ENCODE measurements around the gene ST6GALNAC4. TPM values are rescaled to one million over a fixed set of nuclear protein-coding genes. Genes with fewer than 3 reads are reported as not detected.

The ST6GALNAC4 gene
- polyA plus RNA-seq, 1 donor (not counting 4 experiments of a cell fraction or from before 2014, with no cell fraction given) = 5.8 TPM

DNA sequence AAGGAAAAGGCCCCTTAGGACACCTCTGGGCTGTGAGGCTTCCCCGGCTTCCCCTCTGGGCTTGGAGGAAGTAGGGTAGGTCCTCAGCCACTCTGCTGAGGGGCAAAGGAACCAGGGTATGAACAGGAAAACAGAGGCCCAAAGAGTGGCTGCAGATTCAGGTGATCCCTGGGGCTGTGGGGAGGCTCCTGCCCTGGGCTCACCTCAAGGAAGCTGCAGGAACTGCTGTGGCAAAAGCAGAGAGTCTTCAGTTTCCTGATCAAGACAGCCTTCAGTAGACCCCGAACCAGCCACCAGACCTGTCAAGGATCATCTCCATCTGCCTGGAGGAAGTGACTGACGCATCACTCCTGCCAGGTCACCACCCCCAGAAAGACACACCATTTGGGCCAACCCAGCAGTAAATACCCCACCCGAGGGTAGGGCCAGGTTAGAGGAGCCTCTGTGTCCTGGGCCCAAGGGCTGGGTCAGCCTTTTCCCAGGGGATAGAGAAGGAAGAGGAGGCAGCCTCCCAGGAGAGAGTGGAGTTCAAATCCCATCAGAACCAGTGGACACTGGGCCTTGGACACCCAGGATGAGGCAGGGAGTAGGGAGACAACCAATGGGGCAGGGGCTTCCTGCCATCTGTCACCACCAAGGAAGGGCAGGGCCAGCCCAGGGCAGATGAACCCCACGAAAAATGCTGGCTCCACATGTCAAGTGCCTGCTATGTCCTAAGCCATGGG is 11.7 kb downstream of the ST6GALNAC4 start:
- no peaks in the 10 kb centered on the region for H3K9me1 ChIP-seq (ENCODE audit: control insufficient read depth, extremely low read depth, insufficient read depth, low read length)
- no peak overlapping the region for H3K4me2 ChIP-seq (ENCODE audit: control insufficient read depth, extremely low read depth, insufficient read depth, low read depth, low read length)
- no peak overlapping the region for H3K4me3 ChIP-seq (ENCODE audit: control insufficient read depth in 2 of 3, extremely low read depth in 1 of 3, insufficient read depth in 2 of 3, low read depth in 1 of 3, low read length in 3 of 3)
- no peaks in the 10 kb centered on the region for H3K27me3 ChIP-seq (ENCODE audit: control insufficient read depth, extremely low read depth, insufficient read depth, low read length)
- no peak overlapping the region for H3K9ac ChIP-seq (ENCODE audit: control insufficient read depth, extremely low read depth, insufficient read depth, low read length)
- H2AFZ ChIP-seq (ENCODE audit: control insufficient read depth, low read length) = no peak overlapping the region
- dilution Hi-C loops (cut with MboI; ENCODE audit: extremely low pct_ligation_motif_present, low sequenced_read_pairs) = no loop called here
- H3K9me3 ChIP-seq (ENCODE audit: control insufficient read depth, low read depth, low read length) = no peaks in the 10 kb centered on the region
- FAIRE-seq = no peak
- no peak overlapping the region for H3K27ac ChIP-seq (ENCODE audit: control insufficient read depth, insufficient read depth, low read length)
- no peaks in the 10 kb centered on the region for H4K20me1 ChIP-seq (ENCODE audit: control insufficient read depth, extremely low read depth, insufficient read depth, low read length)
- TF ChIP-seq, protein P1, sequence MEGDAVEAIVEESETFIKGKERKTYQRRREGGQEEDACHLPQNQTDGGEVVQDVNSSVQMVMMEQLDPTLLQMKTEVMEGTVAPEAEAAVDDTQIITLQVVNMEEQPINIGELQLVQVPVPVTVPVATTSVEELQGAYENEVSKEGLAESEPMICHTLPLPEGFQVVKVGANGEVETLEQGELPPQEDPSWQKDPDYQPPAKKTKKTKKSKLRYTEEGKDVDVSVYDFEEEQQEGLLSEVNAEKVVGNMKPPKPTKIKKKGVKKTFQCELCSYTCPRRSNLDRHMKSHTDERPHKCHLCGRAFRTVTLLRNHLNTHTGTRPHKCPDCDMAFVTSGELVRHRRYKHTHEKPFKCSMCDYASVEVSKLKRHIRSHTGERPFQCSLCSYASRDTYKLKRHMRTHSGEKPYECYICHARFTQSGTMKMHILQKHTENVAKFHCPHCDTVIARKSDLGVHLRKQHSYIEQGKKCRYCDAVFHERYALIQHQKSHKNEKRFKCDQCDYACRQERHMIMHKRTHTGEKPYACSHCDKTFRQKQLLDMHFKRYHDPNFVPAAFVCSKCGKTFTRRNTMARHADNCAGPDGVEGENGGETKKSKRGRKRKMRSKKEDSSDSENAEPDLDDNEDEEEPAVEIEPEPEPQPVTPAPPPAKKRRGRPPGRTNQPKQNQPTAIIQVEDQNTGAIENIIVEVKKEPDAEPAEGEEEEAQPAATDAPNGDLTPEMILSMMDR (optimal IDR thresholded peaks at IDR 0.05 in 1 of 3, IDR thresholded peaks at IDR 0.05 in 1 of 3, conservative IDR thresholded peaks at IDR 0.05 in 1 of 3; ENCODE audit: extremely low read depth in 1 of 3, insufficient read depth in 2 of 3, low read length in 3 of 3) = no peak
- no peak for TF ChIP-seq EZH2 (IDR thresholded peaks at IDR 0.05; ENCODE audit: low read length)
- DNase-seq (ENCODE audit: low read depth, low spot score) = no peak
- H3K4me1 ChIP-seq (ENCODE audit: control insufficient read depth, extremely low read depth, insufficient read depth, low read length) = no peaks in the 10 kb centered on the region
- no peaks in the 10 kb centered on the region for H3K36me3 ChIP-seq (ENCODE audit: control insufficient read depth in 2 of 2, extremely low read depth in 1 of 2, insufficient read depth in 2 of 2, low read length in 2 of 2)
- no peaks in the 10 kb centered on the region for H3K79me2 ChIP-seq (ENCODE audit: control insufficient read depth, insufficient read depth, low read length)

DNA sequence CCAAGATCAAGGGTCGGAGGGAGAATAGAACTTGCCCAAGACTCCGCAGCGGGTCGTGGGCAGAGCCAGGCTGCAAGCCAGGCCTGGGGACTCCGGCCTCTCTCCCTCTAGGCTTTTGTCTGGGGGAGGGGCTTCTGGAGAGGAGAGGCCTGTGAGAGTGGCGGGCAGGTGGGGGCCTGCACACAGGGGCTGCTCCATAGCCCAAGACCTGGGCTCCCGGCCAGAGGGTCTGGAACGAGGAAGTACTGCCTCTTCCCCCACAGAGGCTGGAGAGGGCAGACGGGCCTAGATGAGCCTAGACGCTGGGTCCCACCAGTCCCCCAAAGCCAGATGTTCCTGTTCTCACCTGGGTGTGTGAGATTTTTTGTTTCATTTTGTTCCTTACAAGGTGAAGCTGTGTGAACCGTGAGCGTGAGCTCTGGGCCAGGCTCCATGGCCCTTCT is 12.3 kb downstream of the ST6GALNAC4 start:
- FAIRE-seq (no peak), DNase-seq (ENCODE audit: low read depth, low spot score) (no peak)
- Histone ChIP-seq H3K27ac (ENCODE audit: control insufficient read depth, insufficient read depth, low read length) (no peak overlapping the region), H3K79me2 (ENCODE audit: control insufficient read depth, insufficient read depth, low read length) (no peaks in the 10 kb centered on the region), H3K9ac (ENCODE audit: control insufficient read depth, extremely low read depth, insufficient read depth, low read length) (no peak overlapping the region), H4K20me1 (ENCODE audit: control insufficient read depth, extremely low read depth, insufficient read depth, low read length) (no peaks in the 10 kb centered on the region), H3K4me2 (ENCODE audit: control insufficient read depth, extremely low read depth, insufficient read depth, low read depth, low read length) (no peak overlapping the region), H3K9me3 (ENCODE audit: control insufficient read depth, low read depth, low read length) (no peaks in the 10 kb centered on the region), H3K4me3 (ENCODE audit: control insufficient read depth in 2 of 3, extremely low read depth in 1 of 3, insufficient read depth in 2 of 3, low read depth in 1 of 3, low read length in 3 of 3) (no peak overlapping the region), H3K9me1 (ENCODE audit: control insufficient read depth, extremely low read depth, insufficient read depth, low read length) (no peaks in the 10 kb centered on the region), H3K27me3 (ENCODE audit: control insufficient read depth, extremely low read depth, insufficient read depth, low read length) (no peaks in the 10 kb centered on the region), H2AFZ (ENCODE audit: control insufficient read depth, low read length) (no peak overlapping the region), H3K36me3 (ENCODE audit: control insufficient read depth in 2 of 2, extremely low read depth in 1 of 2, insufficient read depth in 2 of 2, low read length in 2 of 2) (no peaks in the 10 kb centered on the region), H3K4me1 (ENCODE audit: control insufficient read depth, extremely low read depth, insufficient read depth, low read length) (peaks cover 5% of the 10 kb centered on the region)
- dilution Hi-C loops (cut with MboI; ENCODE audit: extremely low pct_ligation_motif_present, low sequenced_read_pairs) = no loop called here
- TF ChIP-seq, protein P1 (optimal IDR thresholded peaks at IDR 0.05 in 1 of 3, IDR thresholded peaks at IDR 0.05 in 1 of 3, conservative IDR thresholded peaks at IDR 0.05 in 1 of 3; ENCODE audit: extremely low read depth in 1 of 3, insufficient read depth in 2 of 3, low read length in 3 of 3) = no peak
- no peak for TF ChIP-seq EZH2 (IDR thresholded peaks at IDR 0.05; ENCODE audit: low read length)
